Right forelimb (tissue), 1 donor: Measurements from ENCODE around the gene CDC42BPA.

ENCODE experiments used
- DNase-seq: peaks from one replicate; pipeline ENCODE4 v3.0.0-alpha.2; 2018

The CDC42BPA gene

DNA sequence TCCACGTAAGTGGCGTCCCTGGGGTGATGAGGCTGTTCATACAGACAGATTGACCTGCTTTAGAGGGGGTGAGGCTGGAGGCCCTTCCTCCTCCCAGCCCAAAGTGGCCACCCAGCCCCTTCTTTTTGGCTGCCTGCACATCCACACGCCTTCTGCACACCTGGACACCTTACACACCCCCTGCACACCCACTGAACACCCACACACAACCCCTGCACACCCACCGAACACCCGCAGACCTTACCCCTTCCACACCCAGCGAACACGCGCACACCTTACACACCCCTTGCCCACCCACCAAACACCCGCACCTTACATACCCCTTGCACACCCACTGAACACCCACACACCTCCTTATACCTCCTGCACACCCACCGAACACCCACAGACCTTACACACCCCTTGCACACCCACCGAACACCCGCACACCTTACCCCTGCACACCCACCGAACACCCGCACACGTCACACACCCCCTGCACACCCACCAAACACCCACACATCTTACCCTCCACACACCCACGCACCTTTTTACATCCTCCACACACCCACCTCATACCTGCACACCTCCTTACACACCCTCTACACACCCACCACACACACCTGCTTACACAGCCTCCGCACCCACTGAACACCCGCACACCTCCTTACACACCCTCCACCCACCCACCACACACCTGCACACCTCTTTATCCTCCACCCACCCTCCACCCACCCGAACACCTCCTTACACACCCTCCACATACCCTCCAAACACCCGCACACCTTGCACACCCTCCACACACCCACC, 340.5 kb downstream of the CDC42BPA start:
- DNase-seq, result peak; percentile 30

DNA sequence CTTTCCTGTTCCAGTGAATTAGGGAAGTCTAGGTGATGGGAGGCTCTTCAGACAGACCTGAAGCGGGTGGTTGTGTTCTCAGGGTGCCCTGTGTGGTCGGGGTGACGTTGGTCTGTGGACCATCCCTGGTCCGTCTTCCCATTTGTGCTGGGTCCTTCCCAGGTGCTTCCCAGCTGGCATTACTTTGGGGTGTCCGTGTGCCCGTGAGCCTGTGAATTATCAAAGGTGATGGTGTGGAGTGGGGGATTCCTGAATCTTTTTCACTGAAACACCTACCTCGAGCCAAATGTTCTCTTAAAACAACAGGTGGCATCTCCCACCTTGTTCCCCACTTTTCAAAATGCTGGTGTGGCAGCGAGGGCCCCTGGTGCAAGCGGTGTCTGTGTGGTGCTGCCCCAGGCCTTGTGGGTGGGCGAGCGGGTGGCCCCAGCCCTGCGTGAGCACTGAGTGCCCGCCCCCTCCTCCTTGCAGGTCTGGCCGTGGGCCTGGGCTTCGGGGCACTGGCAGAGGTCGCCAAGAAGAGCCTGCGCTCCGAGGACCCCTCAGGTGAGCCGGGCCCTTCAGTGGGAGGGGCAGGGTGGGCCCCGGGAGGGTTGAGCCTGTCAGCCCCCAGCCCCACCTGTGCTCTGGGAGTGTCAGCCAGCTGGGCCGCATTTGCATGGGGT, 341.2 kb downstream of the CDC42BPA start:
- DNase-seq, result peak; percentile 37

DNA sequence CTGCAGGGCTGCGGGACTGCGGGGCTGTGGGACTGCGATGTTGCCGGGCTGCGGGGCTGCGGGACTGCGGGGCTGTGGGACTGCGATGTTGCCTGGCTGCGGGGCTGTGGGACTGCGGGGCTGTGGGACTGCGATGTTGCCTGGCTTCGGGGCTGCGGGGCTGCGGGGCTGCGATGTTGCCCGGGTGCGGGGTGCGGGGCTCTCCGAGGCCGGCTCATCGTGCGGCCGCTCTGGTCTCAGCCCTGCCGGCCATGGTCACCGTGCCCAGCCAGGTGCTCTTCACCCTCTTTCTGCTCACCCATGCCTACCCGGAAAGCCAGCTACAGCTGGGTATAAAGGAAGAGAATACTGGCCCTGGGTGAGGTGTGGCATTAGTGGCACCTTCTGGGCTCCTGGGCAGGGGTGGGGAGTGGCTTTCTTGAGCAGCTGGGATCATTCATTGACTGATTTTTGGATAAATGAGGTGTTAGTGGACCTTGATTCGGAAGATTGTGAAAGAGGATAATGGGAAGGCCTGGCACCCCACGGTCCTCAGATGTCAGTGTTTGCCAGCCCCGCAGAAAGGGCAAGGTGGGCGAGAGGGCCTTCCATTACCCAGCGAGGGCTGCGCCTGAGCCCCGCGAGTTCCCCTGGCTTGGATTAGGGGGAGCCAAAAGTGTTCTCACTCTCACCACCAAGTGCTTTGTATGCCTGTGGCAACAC, 341.9 kb downstream of the CDC42BPA start:
- DNase-seq, result peak; percentile 1

- peak; percentile 32 for DNase-seq
Measured at GRCh38 chr1:226975259-226976250, 342.7 kb downstream of the CDC42BPA start.

GRCh38 chr1:226974544-226975258, 343.6 kb downstream of the CDC42BPA start:
- DNase-seq, result peak; percentile 26

DNA sequence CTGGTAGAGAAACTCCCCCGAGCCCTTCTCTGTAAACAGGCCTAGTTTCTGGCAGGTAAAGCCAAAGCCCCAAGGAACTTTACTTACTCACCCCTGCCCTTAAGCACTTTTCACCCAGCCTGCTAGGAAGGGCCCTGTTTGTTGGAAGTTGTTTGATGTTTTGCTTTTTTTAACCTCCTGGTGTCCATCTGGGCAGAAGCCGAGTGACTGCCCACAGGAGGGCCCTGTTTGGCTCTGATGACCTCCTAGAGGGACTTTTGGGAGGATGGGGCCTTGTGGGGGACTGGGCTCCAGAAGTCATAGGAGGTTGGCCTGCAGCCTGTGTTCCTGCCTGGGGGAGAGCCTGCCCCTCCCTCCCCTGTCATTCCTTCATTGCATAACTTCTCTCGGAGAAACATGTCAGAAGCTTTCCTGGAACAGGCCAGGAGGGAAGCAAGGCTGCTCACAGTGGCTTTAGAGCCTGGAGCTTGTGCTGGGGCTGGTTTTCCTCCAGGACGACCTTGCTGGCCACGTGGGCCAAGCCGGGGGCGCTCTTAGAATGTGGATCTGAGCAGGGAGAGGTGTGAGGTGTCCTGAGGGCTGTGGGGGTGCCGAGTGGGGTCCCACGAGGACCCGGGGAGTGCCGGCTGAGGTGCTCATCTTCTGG, 344.3 kb downstream of the CDC42BPA start:
- peak; percentile 47 for DNase-seq

GRCh38 chr1:226973371-226973897, 344.9 kb downstream of the CDC42BPA start:
- no peak for DNase-seq

- DNase-seq, result no peak
Measured at GRCh38 chr1:226972931-226973330, 345.4 kb downstream of the CDC42BPA start.

DNA sequence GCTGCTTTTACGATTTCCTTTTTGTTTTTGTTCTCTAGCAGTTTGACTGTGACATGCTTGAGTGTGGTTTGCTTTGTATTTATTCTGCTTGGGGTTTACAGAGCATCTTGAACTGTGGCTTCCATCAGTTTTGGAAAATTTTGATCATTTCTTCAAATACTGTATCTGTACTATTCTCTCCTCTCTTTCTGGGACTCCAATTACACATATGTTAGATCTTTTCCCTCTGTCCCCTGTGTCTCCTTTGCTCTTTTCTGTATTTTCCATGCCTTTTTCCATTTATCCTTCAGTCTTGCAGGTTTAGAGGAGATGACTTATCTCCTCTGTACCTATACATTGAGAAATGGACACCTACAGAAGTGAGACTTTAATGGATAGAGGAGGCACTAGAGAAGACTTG, 346.5 kb downstream of the CDC42BPA start:
- no peak for DNase-seq

DNA sequence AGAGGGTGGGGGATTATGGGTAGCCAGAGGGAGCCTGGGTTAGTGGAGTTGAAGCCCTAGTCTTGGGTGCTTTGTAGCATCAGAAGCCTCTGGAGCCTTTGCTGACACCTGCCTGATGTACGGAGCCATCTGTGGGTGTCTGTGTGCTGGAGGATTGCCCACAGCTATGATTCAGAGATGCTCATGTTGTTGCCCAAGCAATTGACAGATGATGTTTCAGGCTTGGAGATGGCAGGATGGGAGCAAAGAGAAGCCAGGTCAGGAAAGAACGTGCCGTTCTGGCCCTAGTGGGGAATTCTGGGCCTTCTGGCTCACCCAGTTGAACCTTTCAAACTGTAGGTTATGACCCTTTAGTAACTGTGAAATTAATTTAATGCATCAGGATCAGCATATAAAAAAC, 350.6 kb downstream of the CDC42BPA start:
- DNase-seq, result no peak

- DNase-seq, result no peak
Measured at GRCh38 chr1:226966683-226967082, 351.6 kb downstream of the CDC42BPA start.

DNA sequence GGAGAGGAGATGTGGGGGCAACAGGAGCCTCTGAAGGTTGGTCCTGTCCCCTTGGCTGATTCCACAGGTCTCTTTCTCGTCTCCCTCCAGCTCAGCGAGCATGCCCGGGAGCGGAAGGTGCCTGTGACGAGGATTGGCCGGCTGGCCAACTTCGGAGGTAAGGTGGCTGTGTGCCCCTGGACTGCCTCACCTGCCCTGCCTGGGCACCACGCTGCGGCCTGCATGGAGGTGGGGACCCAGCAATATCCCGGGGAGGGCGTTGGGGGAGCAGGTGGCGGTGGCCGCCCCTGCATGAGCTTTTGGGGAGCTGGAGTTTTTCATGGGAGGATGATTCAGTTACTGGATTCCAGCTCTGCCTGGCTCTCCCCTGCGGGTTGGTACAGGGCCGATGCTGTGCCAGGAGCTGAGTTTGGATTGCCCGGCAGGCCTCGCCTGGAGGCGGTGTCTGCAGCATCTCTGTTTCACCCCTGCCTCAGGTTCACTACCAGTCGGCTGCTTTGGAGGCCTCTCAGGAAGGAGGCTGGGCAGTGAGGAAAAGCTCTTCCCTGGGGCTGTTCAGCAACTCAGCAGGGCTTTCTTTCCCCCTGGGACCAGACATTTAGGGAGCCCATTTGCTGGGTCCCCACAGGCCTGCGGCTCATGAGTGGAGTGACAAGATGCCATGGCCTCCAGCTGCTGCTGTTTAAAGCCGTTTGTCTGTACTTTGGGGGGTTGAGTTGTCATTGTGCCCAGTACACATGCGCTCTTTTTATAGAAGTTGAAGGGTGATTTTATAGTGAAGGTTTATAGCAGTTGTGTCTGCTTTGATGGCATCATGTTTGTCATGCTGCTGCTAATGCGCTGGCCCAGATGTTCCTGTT, 352.5 kb downstream of the CDC42BPA start:
- no peak for DNase-seq

DNA sequence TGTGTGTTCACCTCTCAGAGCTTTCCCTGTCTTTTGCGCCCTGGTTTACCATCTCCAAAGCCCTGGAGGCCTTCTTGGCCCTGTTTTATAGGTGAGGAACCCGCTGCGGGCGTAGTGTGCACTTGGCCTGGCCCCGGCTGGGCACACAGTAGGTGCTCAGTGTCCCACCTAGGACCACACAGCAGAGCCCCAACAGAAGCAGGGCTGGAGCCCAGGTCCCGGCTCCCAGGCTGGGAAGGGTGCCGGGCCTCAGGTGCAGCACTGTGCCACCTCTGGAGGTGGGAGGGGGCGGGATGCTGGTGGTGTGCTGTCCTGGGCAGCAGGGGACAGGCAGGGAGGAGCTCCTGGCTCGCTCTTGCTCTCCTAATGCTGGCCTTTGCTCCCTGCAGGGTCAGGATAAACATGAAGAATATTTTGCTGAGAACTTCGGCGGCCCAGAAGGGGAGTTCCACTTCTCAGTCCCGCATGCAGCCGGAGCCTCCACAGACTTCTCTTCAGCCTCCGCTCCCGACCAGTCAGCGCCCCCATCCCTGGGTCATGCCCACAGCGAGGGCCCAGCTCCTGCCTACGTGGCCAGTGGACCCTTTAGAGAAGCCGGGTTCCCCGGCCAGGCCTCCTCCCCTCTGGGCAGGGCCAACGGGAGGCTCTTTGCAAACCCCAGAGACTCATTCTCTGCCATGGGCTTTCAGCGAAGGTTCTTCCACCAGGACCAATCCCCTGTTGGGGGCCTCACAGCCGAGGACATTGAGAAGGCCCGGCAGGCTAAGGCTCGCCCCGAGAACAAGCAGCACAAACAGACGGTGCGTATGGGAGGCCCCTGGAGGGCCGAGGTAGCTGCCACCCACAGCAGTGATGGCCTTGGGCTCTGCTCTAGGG, 353.4 kb downstream of the CDC42BPA start:
- no peak for DNase-seq

- DNase-seq, result no peak
Measured at GRCh38 chr1:226964068-226964425, 354.2 kb downstream of the CDC42BPA start.

DNA sequence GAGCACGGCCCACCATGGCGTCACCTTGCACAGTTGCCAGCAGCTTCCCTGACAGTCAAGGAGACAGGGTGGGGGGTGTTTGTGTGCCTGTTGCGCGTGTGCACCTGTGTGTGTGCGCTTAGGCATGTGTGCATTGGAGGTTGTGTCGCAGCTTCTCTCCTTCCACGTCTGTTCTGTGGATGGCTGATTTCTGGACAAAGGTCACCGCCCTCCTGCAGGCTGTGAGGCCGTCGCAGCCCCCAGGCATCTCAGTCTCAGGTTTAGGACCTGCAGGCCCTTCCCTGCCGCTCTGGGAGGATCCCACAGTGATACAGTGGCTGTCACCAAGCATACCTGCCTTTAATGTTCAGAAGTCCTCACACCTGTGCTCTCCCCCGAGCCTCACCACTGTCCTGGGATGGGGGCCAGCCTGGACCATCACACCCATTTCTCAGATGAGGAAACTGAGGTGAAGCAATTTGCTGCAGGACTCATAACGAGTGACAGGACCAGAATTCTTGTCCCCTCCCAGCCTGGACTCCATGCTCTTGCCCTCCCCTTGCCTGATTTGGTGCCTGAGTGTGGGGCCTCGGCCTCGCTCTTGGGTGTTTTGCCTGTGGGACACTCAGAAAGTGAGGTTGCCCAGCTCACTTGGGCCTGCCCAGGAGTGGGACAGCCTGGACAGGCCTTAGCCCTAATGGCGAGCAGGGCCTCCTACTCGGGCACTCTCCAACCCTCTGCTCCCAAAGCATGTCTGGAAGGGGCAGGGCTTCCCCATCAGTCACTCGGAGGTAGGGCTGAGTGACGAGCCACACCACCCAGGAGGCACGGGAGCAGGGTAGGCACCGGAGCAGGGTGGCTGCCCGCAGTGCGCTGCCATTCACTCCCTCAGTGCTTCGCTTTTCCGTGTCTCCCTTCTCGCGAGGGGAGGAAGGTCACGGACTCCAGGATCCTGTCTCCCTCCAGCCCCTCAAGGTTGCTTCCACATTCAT, 355.6 kb downstream of the CDC42BPA start:
- no peak for DNase-seq

GRCh38 chr1:226960944-226961765, 357.1 kb downstream of the CDC42BPA start:
- no peak for DNase-seq

DNA sequence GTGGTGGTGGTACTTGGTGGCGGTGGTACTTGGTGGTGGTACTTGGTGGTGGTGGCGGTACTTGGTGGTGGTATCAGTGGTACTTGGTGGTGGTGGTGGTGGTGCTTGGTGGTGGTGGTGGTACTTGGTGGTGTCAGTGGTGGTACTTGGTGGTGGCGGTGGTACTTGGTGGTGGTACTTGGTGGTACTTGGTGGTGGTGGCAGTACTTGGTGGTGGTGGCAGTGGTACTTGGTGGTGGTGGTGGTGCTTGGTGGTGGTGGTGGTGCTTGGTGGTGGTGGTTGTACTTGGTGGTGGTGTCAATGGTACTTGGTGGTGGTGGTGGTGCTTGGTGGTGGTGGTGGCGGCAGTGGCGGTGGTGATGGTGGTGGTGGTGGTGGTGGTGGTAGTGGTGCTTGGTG, 358.0 kb downstream of the CDC42BPA start:
- no peak for DNase-seq
